Neutrophil (primary cell): ENCODE measurements around the gene LRIF1.
A peak's percentile ranks its signal among the peaks of the same experiment; 100 is the strongest.

Source experiments
- H3K27ac ChIP-seq: fragments of 200-600 bp; sonication (generic); 2 replicates; pipeline ENCODE4 v1.5.1; 2016; ENCODE audit warnings: mild to moderate bottlenecking, moderate library complexity
- H3K27me3 ChIP-seq: fragments of 200-600 bp; sonication (generic); 2 replicates; pipeline ENCODE4 v1.6.0; 2016; ENCODE audit warnings: mild to moderate bottlenecking
- H3K36me3 ChIP-seq: fragments of 200-600 bp; sonication (generic); 2 replicates; pipeline ENCODE4 v1.5.1; 2017
- H3K4me1 ChIP-seq, 2 experiments: fragments of 200-600 bp in 1 of 2; sonication (generic) in 1 of 2; 1 replicate in 1 of 2; 2 replicates in 1 of 2; pipeline versions ENCODE4 v1.5.1 to v1.6.1; 2013 to 2016; ENCODE audit warnings: low read depth in 1 of 2, low read length in 1 of 2, mild to moderate bottlenecking in 1 of 2, moderate library complexity in 1 of 2; ENCODE audit not compliant: control insufficient read depth in 1 of 2, insufficient read depth in 1 of 2
- H3K4me3 ChIP-seq, 2 experiments: fragments of 200-600 bp in 1 of 2; sonication (generic) in 1 of 2; 1 replicate in 1 of 2; 2 replicates in 1 of 2; pipeline ENCODE4 v1.5.1; 2013 to 2016; ENCODE audit warnings: low read depth in 1 of 2, low read length in 1 of 2, mild to moderate bottlenecking in 1 of 2, moderate library complexity in 1 of 2
- H3K9me3 ChIP-seq: fragments of 200-600 bp; sonication (generic); 2 replicates; pipeline ENCODE4 v1.5.1; 2016
- TF ChIP-seq, protein P1 (sequence below): fragments of 200-600 bp; sonication (generic); IDR thresholded peaks from 2 replicates; pipeline ENCODE4 v1.5.1; 2016; ENCODE audit warnings: antibody characterized with exemption

LRIF1 gene

DNA sequence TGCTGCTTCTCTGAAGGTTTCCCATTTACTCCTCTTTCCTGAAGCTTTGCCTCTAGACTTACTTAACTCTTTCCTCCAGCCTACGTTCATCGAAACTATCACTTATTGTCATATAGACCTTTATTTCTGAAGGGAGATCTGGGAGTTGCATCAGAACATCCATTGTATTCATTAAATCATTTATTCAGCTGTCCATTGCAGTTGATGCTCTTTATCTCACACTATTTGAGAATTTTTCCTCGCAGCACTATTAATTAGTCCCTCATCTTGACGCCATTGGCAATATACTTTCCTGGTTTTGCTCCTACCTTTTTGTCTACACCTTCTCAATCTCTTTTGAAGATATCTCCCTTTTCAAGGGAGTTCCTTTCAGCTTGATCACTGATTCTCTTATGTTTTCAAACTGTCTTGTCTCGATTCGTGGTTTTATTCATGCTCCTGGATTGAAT is 757 bp upstream of the LRIF1 start:
- Histone ChIP-seq H3K4me3 (peak overlapping the region; percentile 80 to 83), H3K36me3 (no peaks in the 10 kb centered on the region), H3K9me3 (peaks cover 18% of the 10 kb centered on the region), H3K27ac (peak overlapping the region; percentile 95), H3K4me1 (peaks cover 14 to 18% of the 10 kb centered on the region in 2 experiments), H3K27me3 (peaks cover 42% of the 10 kb centered on the region)
- TF ChIP-seq, protein P1, sequence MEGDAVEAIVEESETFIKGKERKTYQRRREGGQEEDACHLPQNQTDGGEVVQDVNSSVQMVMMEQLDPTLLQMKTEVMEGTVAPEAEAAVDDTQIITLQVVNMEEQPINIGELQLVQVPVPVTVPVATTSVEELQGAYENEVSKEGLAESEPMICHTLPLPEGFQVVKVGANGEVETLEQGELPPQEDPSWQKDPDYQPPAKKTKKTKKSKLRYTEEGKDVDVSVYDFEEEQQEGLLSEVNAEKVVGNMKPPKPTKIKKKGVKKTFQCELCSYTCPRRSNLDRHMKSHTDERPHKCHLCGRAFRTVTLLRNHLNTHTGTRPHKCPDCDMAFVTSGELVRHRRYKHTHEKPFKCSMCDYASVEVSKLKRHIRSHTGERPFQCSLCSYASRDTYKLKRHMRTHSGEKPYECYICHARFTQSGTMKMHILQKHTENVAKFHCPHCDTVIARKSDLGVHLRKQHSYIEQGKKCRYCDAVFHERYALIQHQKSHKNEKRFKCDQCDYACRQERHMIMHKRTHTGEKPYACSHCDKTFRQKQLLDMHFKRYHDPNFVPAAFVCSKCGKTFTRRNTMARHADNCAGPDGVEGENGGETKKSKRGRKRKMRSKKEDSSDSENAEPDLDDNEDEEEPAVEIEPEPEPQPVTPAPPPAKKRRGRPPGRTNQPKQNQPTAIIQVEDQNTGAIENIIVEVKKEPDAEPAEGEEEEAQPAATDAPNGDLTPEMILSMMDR: no peak

DNA sequence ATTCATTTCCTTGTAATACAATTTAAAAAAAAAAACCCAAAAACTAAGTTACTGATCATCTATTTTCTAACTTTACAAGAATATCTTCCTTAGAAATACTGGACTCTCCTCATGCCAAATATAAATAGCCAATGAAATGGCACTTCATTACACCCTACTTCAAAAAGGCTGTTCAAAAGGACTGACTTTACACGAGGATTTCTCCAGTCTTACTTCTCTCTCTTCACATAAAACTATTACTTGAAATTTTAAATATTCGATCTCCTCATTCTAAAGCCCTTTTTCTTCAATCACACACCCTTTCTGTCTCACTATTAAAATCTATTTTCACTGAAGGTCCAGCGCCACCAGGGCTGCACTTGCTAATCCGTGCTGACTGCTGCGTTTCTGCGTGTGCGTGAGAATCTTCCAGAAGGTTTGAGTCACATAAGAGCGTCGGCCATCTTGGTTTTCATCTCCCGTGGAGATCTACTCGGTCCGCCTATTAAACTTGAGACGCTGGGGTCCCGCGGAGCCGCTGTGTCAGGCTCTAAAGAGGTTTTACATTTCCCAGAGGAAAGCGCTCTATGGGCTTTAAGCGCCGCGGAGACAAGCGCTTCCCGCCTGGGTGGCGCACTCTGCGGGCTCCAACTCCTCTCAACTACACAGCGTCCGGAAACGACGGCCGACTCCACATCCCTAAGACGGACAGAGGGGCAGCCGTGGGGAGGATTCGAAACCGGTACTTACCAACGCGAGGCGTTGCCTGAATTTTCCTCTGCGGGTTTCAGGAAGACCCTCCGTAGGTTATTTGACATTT is 631 bp downstream of the LRIF1 start:
- H3K4me3 ChIP-seq: peak overlapping the region; percentile 80 to 83
- H3K9me3 ChIP-seq: peaks cover 18% of the 10 kb centered on the region
- peaks cover 28% of the 10 kb centered on the region for H3K27me3 ChIP-seq
- H3K36me3 ChIP-seq: no peaks in the 10 kb centered on the region
- peak overlapping the region; percentile 95 for H3K27ac ChIP-seq
- TF ChIP-seq, protein P1: peak; percentile 18
- peaks cover 14 to 18% of the 10 kb centered on the region in 2 experiments for H3K4me1 ChIP-seq

GRCh38 chr1:110961902-110962301 is 1.8 kb downstream of the LRIF1 start:
- Histone ChIP-seq H3K9me3 (peaks cover 18% of the 10 kb centered on the region), H3K4me1 (peaks cover 14 to 18% of the 10 kb centered on the region in 2 experiments), H3K4me3 (peak overlapping the region in 1 of 2 experiments; percentile 80), H3K27me3 (peaks cover 16% of the 10 kb centered on the region), H3K27ac (no peak overlapping the region), H3K36me3 (no peaks in the 10 kb centered on the region)
- TF ChIP-seq, protein P1: no peak

- TF ChIP-seq, protein P1: no peak
- peaks cover 7% of the 10 kb centered on the region for H3K27me3 ChIP-seq
- peaks cover 24% of the 10 kb centered on the region in 2 experiments for H3K4me1 ChIP-seq
- H3K4me3 ChIP-seq: no peak overlapping the region
- no peak overlapping the region for H3K27ac ChIP-seq
- H3K36me3 ChIP-seq: no peaks in the 10 kb centered on the region
- peaks cover 12% of the 10 kb centered on the region for H3K9me3 ChIP-seq
Observed at GRCh38 chr1:110960777-110961420, 2.8 kb downstream of the LRIF1 start.

- no peaks in the 10 kb centered on the region for H3K9me3 ChIP-seq
- no peak overlapping the region for H3K27ac ChIP-seq
- H3K27me3 ChIP-seq: no peaks in the 10 kb centered on the region
- TF ChIP-seq, protein P1: no peak
- peaks cover 18 to 20% of the 10 kb centered on the region in 2 experiments for H3K4me1 ChIP-seq
- H3K36me3 ChIP-seq: no peaks in the 10 kb centered on the region
- H3K4me3 ChIP-seq: no peak overlapping the region
Observed at GRCh38 chr1:110957798-110958197, 5.9 kb downstream of the LRIF1 start.
